ENCODE results near the gene DENND5B. TPM values are rescaled to one million over a fixed set of nuclear protein-coding genes. Genes with fewer than 3 reads are reported as not detected.
"Not testable (repeated sequence)": the region's sequence is repeated elsewhere in the genome, so short reads cannot be mapped to it uniquely, and the experiment has no call there.

Gene DENND5B
- polyA plus RNA-seq, 4 donors: 25.8 to 34.4 (median 28.7) TPM

DNA sequence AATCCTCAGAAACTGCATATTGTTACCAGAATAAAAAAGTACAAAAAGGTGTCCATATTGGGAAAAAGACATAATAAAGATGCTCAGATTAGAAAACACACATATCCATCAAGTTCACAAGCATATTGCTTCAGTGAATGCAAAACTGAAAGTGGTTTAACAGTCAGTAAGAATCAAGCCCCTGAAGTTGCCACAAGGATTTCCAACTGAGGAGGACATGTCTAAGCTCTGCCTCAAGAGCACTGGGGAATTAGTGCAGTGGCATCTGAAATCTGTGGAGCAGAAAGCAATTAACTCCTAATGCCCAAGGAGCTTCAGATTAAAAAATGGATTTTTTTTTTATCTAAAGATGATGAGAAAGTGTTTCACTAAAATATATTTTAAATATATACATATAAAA, 113.2 kb downstream of the DENND5B start:
- no peak for DNase-seq (ENCODE audit: low read depth in 4 of 4, low spot score in 3 of 4)

DNA sequence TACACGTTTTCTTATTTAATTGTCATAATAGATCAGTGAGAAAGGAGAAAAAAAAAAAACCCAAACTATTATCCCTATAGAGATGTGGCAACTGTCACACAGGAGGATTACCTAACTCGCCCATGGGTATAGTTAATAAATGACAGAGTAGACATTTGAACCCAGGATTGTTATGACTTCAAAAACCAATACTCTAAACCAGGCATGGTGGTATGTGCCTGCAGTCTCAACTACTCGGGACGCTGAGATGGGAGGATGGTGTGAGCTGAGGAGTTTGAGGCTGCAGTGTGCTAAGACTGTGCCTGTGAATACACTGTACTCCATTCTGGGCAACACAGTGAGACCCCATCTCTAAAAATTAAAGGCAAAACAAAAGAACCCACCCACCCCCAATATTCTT, 114.5 kb downstream of the DENND5B start:
- no peak for DNase-seq (ENCODE audit: low read depth in 4 of 4, low spot score in 3 of 4)

- DNase-seq (ENCODE audit: low read depth in 4 of 4, low spot score in 3 of 4): not testable (repeated sequence)
Measured at GRCh38 chr12:31475610-31476009, 115.3 kb downstream of the DENND5B start.

DNA sequence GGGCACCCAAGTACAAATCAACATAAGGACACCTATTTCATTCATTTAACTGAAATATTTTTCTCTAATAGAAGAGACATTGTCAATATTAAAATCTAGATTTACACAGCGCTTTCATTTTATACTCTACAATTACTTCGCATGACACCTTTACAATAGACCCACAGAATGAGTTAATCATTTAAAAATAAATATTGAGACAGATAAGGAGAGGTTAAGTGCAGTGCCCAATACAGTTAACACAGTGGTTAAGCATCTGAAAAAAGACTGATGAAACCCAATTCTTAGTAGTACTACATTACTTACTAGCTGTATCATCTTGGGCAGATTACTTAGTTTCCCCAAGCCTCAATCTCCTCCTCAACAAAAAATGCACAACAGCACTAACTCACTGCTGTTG, 116.2 kb downstream of the DENND5B start:
- DNase-seq (ENCODE audit: low read depth in 4 of 4, low spot score in 3 of 4): no peak

DNA sequence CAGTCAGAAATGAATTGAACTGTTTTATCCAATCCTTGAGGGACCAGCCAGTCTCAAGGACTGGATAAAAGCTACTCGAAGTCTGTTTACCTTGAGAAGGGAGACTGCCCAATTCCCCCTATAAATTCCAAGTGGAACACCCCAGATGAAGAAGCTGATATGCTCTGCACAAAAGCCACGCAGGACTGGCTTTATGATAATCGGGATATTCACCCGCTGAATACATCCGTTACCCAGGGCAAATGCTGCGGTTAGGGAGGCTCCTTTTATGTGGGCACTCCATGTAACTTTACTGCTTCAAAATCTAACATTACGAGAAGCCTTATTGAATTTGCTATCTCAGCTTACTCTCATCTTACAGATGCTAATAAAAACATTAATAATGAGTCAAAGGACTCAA, 119.1 kb downstream of the DENND5B start:
- no peak for DNase-seq (ENCODE audit: low read depth in 4 of 4, low spot score in 3 of 4)

- DNase-seq (ENCODE audit: low read depth in 4 of 4, low spot score in 3 of 4): no peak
Measured at GRCh38 chr12:31471051-31471450, 119.9 kb downstream of the DENND5B start.

DNA sequence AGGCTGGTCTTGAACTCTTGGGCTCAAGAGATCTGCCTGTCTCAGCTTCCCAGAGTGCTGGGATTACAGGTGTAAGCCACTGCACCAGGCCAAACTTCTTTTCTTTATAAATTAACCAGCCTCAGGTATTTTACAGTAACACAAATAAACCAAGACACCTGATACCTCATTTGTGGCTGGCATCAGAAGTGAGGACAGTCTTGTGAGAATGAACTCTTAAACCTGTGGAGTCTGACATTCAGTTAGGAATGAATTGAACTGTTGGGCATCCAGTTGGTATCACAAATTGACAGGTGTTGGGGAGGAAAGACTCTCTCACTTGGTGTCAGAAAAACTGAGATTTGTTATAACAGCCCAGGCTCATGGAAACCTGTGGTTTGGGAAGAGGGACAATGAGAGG, 120.5 kb downstream of the DENND5B start:
- DNase-seq (ENCODE audit: low read depth in 4 of 4, low spot score in 3 of 4): no peak

GRCh38 chr12:31466768-31467167, 124.2 kb downstream of the DENND5B start:
- no peak for DNase-seq (ENCODE audit: low read depth in 4 of 4, low spot score in 3 of 4)

DNA sequence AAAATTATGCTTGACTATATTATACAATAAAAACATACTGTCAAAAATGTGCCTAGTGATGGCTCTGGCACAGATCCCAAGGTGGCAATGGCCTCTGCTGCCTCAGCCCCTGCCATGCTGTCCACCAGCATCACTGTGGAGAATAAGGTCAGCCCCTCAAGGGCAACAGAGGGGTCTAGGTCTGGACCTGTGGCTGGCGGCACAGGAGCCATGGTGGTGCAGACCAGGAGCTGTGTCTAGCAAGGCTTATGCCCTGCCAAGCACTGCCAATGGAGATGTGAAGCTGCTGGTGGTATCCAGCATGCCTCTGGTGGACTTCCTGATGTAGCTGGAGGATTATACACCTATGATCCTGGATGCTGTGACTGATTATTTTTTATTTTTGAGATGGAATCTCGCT, 125.9 kb downstream of the DENND5B start:
- DNase-seq (ENCODE audit: low read depth in 4 of 4, low spot score in 3 of 4): no peak

GRCh38 chr12:31460024-31460423, 130.9 kb downstream of the DENND5B start:
- no peak for DNase-seq (ENCODE audit: low read depth in 4 of 4, low spot score in 3 of 4)

DNA sequence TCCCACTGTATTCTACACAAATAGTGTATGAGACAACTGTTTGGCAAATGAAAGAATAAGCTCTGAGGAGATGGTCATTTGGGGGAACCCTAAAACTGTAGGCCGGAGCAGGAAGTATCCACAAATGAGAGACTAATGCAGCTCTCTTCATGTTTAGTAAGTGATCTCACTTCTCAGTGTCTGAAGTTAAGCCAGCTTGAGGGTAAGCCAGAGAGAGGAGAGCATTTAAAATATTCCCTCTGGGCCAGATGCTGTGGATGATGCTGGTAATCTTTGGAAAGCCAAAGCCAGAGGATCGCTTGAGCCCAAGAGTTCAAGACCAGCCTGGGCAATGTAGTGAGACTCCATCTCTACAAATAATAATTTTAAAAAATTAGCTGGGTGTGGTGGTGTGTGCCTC, 134.4 kb downstream of the DENND5B start:
- DNase-seq (ENCODE audit: low read depth in 4 of 4, low spot score in 3 of 4): no peak

- no peak for DNase-seq (ENCODE audit: low read depth in 4 of 4, low spot score in 3 of 4)
Measured at GRCh38 chr12:31444736-31445135, 146.2 kb downstream of the DENND5B start.

- DNase-seq (ENCODE audit: low read depth in 4 of 4, low spot score in 3 of 4): no peak
Measured at GRCh38 chr12:31440586-31440985, 150.3 kb downstream of the DENND5B start.

GRCh38 chr12:31440134-31440533, 150.8 kb downstream of the DENND5B start:
- no peak for DNase-seq (ENCODE audit: low read depth in 4 of 4, low spot score in 3 of 4)

GRCh38 chr12:31431721-31432240, 159.2 kb downstream of the DENND5B start:
- no peak for DNase-seq (ENCODE audit: low read depth in 4 of 4, low spot score in 3 of 4)

GRCh38 chr12:31423405-31423804, 167.5 kb downstream of the DENND5B start:
- DNase-seq (ENCODE audit: low read depth in 4 of 4, low spot score in 3 of 4): no peak

DNA sequence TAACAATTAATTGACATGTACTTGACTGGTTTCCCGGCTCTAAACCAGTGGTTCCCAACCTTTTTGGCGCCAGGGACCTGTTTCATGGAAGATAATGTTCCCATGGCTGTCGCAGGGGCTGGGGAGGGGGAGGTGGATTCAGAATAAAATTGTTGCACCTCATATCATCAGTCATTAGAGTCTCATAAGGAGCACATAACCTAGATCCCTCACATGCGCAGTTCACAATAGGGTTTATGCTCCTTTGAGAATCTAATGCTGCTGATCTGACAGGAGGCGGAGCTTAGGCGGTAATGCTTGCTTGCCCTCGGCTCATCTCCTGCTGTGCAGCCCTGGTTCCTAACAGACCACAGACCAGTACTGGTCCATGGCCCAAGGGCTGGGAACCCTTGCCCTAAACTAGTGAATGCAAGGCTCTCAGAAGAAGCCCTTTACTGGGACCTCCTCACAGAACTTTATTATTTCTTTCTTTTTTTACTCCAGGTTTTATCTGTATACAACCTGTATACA, 178.6 kb downstream of the DENND5B start:
- DNase-seq (ENCODE audit: low read depth in 4 of 4, low spot score in 3 of 4): no peak

- no peak for DNase-seq (ENCODE audit: low read depth in 4 of 4, low spot score in 3 of 4)
Measured at GRCh38 chr12:31408763-31409162, 182.2 kb downstream of the DENND5B start.

DNA sequence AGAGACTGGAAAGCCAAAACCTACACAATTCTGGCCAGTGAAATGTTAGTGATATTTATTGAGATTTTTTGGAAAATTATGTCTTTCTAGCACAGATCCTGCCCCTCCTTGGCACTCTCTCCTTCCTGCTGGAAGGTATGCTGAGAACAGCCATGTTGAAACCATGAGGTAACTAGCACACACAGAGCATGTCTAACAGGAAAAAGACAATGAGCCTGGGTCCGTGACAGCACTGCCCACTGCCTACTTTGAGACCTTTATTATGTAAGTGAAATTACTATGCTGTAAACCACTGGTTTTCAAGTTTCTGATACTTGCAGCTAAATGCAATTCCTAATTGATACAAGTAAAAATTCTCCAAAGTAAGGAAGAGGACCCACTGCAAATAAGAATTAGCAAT, 183.4 kb downstream of the DENND5B start:
- DNase-seq (ENCODE audit: low read depth in 4 of 4, low spot score in 3 of 4): no peak

- no peak for DNase-seq (ENCODE audit: low read depth in 4 of 4, low spot score in 3 of 4)
Measured at GRCh38 chr12:31406345-31406744, 184.6 kb downstream of the DENND5B start.

DNA sequence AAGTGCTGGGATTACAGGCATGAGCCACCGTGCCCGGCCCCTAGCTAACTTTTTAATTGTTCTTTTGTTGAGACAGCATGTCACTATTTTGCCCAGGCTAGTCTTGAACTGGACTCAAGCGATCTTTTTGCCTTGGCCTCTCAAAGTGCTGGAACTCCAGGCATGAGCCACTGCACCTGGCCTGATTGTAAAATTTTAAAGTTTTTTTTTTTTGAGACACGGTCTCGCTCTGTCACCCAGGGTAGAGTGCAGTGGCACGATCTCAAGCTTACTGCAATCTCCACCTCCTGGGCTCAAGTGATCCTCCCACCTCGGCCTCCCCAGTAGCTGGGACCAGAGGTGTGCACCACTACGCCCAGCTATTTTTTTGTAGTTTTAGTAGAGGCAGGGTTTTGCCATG, 185.9 kb downstream of the DENND5B start:
- DNase-seq (ENCODE audit: low read depth in 4 of 4, low spot score in 3 of 4): no peak

- DNase-seq (ENCODE audit: low read depth in 4 of 4, low spot score in 3 of 4): peak; percentile 44 to 68 (median 59)
Measured at GRCh38 chr12:31403099-31403607, 187.8 kb downstream of the DENND5B start.

DNA sequence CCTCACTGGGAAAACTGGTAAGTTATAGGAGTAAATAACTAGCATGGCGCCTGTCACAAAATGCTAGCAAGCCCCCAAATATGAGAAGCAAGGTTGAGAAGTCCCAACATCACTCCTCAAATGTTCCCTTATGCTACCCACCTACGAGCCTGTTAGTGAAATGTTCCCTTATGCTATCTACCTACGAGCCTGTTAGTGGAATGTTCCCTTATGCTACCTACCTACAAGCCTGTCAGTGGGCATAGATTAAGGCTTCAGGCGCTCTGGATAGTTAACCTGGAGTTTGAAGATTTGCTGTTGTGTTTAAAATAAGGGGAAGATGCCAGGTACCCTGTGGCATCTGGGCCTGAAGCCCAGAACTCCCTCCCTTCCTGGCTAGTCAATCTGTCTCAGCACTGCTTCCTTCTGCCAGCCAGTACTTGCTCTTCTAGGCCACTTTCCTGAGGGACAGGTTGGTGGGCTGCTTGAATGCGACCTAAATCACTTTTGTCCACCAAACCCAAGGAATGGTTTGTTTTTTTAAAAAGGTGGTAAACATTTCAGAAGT, 197.9 kb downstream of the DENND5B start:
- DNase-seq (ENCODE audit: low read depth in 4 of 4, low spot score in 3 of 4): no peak

Data from right renal pelvis (tissue), 4 donors.